Upper lobe of right lung (tissue), 1 donor: Measurements from ENCODE around the gene ITPK1. TPM values are rescaled to one million over a fixed set of nuclear protein-coding genes. Genes with fewer than 3 reads are reported as not detected.

Source experiments
- ATAC-seq: fragments of 200-7000 bp; cut with Tn5 transposase; one replicate; pipeline ENCODE4 v1.9.1; 2020; ENCODE audit warnings: mild to moderate bottlenecking, moderate library complexity
- DNase-seq: peaks from one replicate; pipeline ENCODE4 v3.0.0-alpha.2; 2020
- H3K27ac ChIP-seq: fragments of 200-600 bp; one replicate; pipeline ENCODE4 v1.8.0; 2022
- H3K27me3 ChIP-seq: fragments of 200-600 bp; one replicate; pipeline ENCODE4 v1.8.0; 2022; ENCODE audit warnings: mild to moderate bottlenecking
- H3K36me3 ChIP-seq: fragments of 200-600 bp; one replicate; pipeline ENCODE4 v1.8.0; 2022
- H3K4me1 ChIP-seq: fragments of 200-600 bp; one replicate; pipeline ENCODE4 v1.8.0; 2022
- H3K4me3 ChIP-seq: fragments of 200-600 bp; one replicate; pipeline ENCODE4 v1.8.0; 2022; ENCODE audit warnings: mild to moderate bottlenecking
- H3K9me3 ChIP-seq: fragments of 200-600 bp; one replicate; pipeline ENCODE4 v1.8.0; 2022
- CTCF ChIP-seq: fragments of 200-600 bp; IDR thresholded peaks from one replicate; pipeline ENCODE4 v1.8.0; 2022; ENCODE audit warnings: antibody characterized with exemption
- intact Hi-C: fragments of 100-400 bp; cut with DNase I; formaldehyde crosslinking; loops from one replicate; pipeline ENCODE4 v1.11.0; 2022
- total RNA-seq: library from RNA; stranded (reverse); fragmentation: NEBNext Ultra II Directional; extraction: Animal tissue kit (Norgen Biotek cat#: 25700); gene quantifications from one replicate; pipeline ENCODE4 v1.2.1, GENCODE V29; 2021
- donor health status: DM: no; HTN: yes; CAD: no; lungs with severe emphysema.

Gene ITPK1
- total RNA-seq, 1 donor from 2014 or later: 96.9 TPM

DNA sequence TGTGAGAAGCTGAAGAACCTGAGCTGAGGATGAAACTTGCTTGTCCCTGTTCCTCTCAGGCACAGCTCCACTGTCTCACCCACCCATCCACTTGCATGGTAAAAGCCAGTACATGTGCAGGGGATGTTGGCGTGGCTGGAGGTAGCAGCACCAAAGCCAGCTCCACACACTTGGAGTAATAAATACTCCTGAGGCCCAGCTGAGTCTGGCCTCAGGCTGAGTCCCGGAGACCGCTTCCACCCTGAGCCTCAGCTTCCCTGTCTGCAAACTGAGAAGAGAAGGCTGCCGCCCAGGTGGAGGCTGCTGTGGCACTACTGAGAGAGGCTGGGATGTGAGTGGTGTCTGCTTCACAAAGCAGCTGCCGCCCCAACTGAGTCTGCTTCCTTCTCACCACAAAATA lies 173.6 kb downstream of the ITPK1 start:
- Histone ChIP-seq H3K4me3 (no peak overlapping the region), H3K27ac (no peak overlapping the region), H3K27me3 (no peaks in the 10 kb centered on the region), H3K9me3 (no peaks in the 10 kb centered on the region), H3K4me1 (no peaks in the 10 kb centered on the region), H3K36me3 (peaks cover 28% of the 10 kb centered on the region)
- no peak for DNase-seq
- no peak for TF ChIP-seq CTCF
- ATAC-seq: no peak
- intact Hi-C loops: no loop called here

- Histone ChIP-seq H3K36me3 (peaks cover 25% of the 10 kb centered on the region), H3K9me3 (no peaks in the 10 kb centered on the region), H3K27me3 (no peaks in the 10 kb centered on the region), H3K27ac (no peak overlapping the region), H3K4me3 (no peak overlapping the region), H3K4me1 (no peaks in the 10 kb centered on the region)
- ATAC-seq: no peak
- TF ChIP-seq CTCF: no peak
- intact Hi-C loops: no loop called here
- DNase-seq: no peak
Measured at GRCh38 chr14:92941531-92941930, 174.2 kb downstream of the ITPK1 start.

DNA sequence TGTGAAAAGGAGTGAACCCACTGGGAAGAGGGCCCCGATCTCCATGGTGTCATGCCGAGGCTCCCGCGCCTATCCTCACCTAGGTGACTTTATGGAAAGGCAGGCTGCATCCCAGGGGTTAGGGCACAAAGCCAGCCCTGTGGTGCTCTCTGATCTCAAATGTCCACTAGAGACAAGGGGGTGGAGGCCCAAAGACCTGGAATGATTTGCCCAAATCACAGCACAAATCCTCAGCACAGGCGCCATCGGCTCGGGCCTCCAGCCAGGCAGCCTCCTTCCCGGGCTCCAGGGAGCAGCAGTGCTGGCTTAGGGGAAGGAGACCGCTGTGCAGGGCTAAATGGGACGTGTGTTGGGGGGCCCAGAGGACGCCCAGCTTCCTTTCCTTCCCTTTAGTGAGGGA lies 175.2 kb downstream of the ITPK1 start:
- Histone ChIP-seq H3K4me1 (no peaks in the 10 kb centered on the region), H3K9me3 (no peaks in the 10 kb centered on the region), H3K27ac (no peak overlapping the region), H3K27me3 (no peaks in the 10 kb centered on the region), H3K4me3 (no peak overlapping the region), H3K36me3 (peaks cover 19% of the 10 kb centered on the region)
- DNase-seq (no peak), ATAC-seq (no peak)
- TF ChIP-seq CTCF: no peak
- intact Hi-C loops: no loop called here

DNA sequence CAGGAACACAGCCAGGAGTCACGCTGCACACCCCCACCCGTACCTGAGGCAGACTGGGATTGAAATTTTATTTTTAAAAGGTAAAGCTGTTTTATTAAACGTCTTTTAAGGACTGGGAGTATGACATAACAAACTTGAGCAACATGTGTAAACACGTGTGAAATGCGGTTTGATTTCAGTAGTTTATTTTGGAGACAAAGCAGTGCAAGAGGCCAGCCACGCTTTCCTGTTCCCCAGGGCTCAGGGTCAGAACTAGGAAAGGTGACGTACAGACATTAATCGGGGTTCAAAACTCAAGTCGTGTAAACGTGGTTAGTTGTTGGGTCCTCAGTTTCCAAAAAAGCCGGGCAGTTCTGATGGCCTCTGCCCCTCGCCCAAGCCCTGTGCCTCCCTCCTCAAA lies 176.0 kb downstream of the ITPK1 start:
- H3K36me3 ChIP-seq: peaks cover 10% of the 10 kb centered on the region
- no peak for ATAC-seq

GRCh38 chr14:92938890-92939671 lies 176.6 kb downstream of the ITPK1 start:
- intact Hi-C loops: no loop called here
- no peaks in the 10 kb centered on the region for H3K9me3 ChIP-seq
- DNase-seq: no peak
- no peak for ATAC-seq
- no peak overlapping the region for H3K27ac ChIP-seq
- H3K4me3 ChIP-seq: no peak overlapping the region
- H3K27me3 ChIP-seq: no peaks in the 10 kb centered on the region
- H3K4me1 ChIP-seq: no peaks in the 10 kb centered on the region
- H3K36me3 ChIP-seq: peaks cover 10% of the 10 kb centered on the region
- no peak for TF ChIP-seq CTCF

More for the DNA sequence above, 176.0 kb downstream of the ITPK1 start:
- no peak for TF ChIP-seq CTCF
- Histone ChIP-seq H3K9me3 (no peaks in the 10 kb centered on the region), H3K4me3 (no peak overlapping the region), H3K4me1 (no peaks in the 10 kb centered on the region), H3K27ac (no peak overlapping the region), H3K27me3 (no peaks in the 10 kb centered on the region)
- intact Hi-C loops: no loop called here
- no peak for DNase-seq
